SK-N-SH (cell line): ENCODE results near the gene DCP1B. TPM values are rescaled to one million over a fixed set of nuclear protein-coding genes. Genes with fewer than 3 reads are reported as not detected.

ENCODE experiments used
- CTCF ChIA-PET: fragments of 300-600, 350-600 bp; formaldehyde crosslinking; extraction: SDS; loops from one replicate; lab custom pipeline; 2021; lab: Yijun Ruan, JAX
- POLR2A ChIA-PET: fragments of 350-600 bp; sonication (Branson Sonifier 250); formaldehyde crosslinking; extraction: SDS; loops from one replicate; lab custom pipeline; 2020; ENCODE audit warnings: antibody characterized with exemption, inconsistent platforms; lab: Yijun Ruan, JAX
- DNase-seq: peaks from one replicate; pipeline ENCODE4 v3.0.0; 2012
- H2AFZ ChIP-seq: fragments of 200-600 bp; sonication (generic); 2 replicates; pipeline ENCODE4 v1.8.1; 2016; ENCODE audit warnings: antibody characterized with exemption, mild to moderate bottlenecking, low read depth
- H3F3A ChIP-seq: fragments of 200-600 bp; sonication (generic); replicated peaks from 2 replicates; pipeline ENCODE3; 2016; ENCODE audit warnings: antibody characterized with exemption, mild to moderate bottlenecking; ENCODE audit not compliant: insufficient read depth
- H3K27ac ChIP-seq, 2 experiments: fragments of 200-500 bp in 1 of 2; fragments of 200-600 bp in 1 of 2; sonication (Bioruptor generic) in 1 of 2; sonication (generic), shearing (Covaris generic) in 1 of 2; 2 replicates each; pipeline versions ENCODE4 v1.5.1 to v1.6.1; 2014 to 2016; ENCODE audit warnings: low read depth in 2 of 2, inconsistent platforms in 1 of 2, low read length in 1 of 2, mild to moderate bottlenecking in 1 of 2, mixed read lengths in 1 of 2
- H3K27me3 ChIP-seq: fragments of 200-600 bp; sonication (generic), shearing (Covaris generic); 2 replicates; pipeline ENCODE4 v1.6.1; 2016; ENCODE audit warnings: mixed run types; ENCODE audit not compliant: insufficient read depth
- H3K36me3 ChIP-seq, 2 experiments: fragments of 200-500 bp in 1 of 2; fragments of 200-600 bp in 1 of 2; sonication (Bioruptor generic) in 1 of 2; sonication (generic) in 1 of 2; replicated peaks in 1 of 2; 2 replicates each; pipeline versions ENCODE3 to v1.5.1; 2014 to 2016; ENCODE audit warnings: low read length in 1 of 2, mild to moderate bottlenecking in 1 of 2; ENCODE audit not compliant: insufficient read depth in 2 of 2, control insufficient read depth in 1 of 2
- H3K4me1 ChIP-seq, 2 experiments: fragments of 200-500 bp in 1 of 2; fragments of 200-600 bp in 1 of 2; sonication (Bioruptor generic) in 1 of 2; sonication (generic), shearing (Covaris generic) in 1 of 2; 2 replicates each; pipeline versions ENCODE4 v1.5.1 to v1.6.1; 2014 to 2016; ENCODE audit warnings: low read depth in 1 of 2, low read length in 1 of 2, mixed run types in 1 of 2; ENCODE audit not compliant: insufficient read depth in 2 of 2, control insufficient read depth in 1 of 2
- H3K4me2 ChIP-seq: fragments of 200-600 bp; sonication (generic), shearing (Covaris generic); 2 replicates; pipeline ENCODE4 v1.6.1; 2017; ENCODE audit warnings: mixed run types
- H3K4me3 ChIP-seq, 2 experiments: fragments of 200-500 bp in 1 of 2; fragments of 200-600 bp in 1 of 2; sonication (Bioruptor generic) in 1 of 2; sonication (generic), shearing (Covaris generic) in 1 of 2; 2 replicates each; pipeline versions ENCODE4 v1.5.1 to v1.8.1; 2014 to 2016; ENCODE audit warnings: low read depth in 2 of 2, inconsistent platforms in 1 of 2, low read length in 1 of 2, mild to moderate bottlenecking in 1 of 2, mixed read lengths in 1 of 2, moderate library complexity in 1 of 2
- H3K79me2 ChIP-seq: fragments of 200-600 bp; sonication (generic); 2 replicates; pipeline ENCODE4 v1.8.1; 2017; ENCODE audit warnings: mild to moderate bottlenecking; ENCODE audit not compliant: insufficient read depth
- H3K9ac ChIP-seq: fragments of 200-600 bp; sonication (generic); 2 replicates; pipeline ENCODE4 v1.6.1; 2017; ENCODE audit warnings: mixed run types
- H3K9me2 ChIP-seq: fragments of 200-600 bp; sonication (generic); 2 replicates; pipeline ENCODE4 v1.6.1; 2017; ENCODE audit warnings: mixed run types
- H3K9me3 ChIP-seq: fragments of 200-600 bp; sonication (generic); 2 replicates; pipeline ENCODE4 v1.6.1; 2017; ENCODE audit warnings: mixed run types, mild to moderate bottlenecking, moderate library complexity
- H4K20me1 ChIP-seq: fragments of 200-600 bp; sonication (generic); 2 replicates; pipeline ENCODE4 v1.6.1; 2017; ENCODE audit warnings: mild to moderate bottlenecking, mixed run types; ENCODE audit not compliant: insufficient read depth
- CHD2 ChIP-seq: fragments of 150-350 bp; IDR thresholded peaks from 2 replicates; pipeline ENCODE4 v1.6.1; 2018; ENCODE audit warnings: low read length; ENCODE audit not compliant: partially characterized antibody
- EP300 ChIP-seq, 2 experiments: IDR thresholded peaks; 2 replicates each; pipeline versions ENCODE4 v1.4.0 to v1.6.1; 2012; ENCODE audit warnings: borderline replicate concordance in 1 of 2, low read depth in 1 of 2, low read length in 1 of 2
- FOSL2 ChIP-seq: IDR thresholded peaks from 2 replicates; pipeline ENCODE4 v1.4.0; 2012; ENCODE audit warnings: low read depth, mild to moderate bottlenecking, moderate library complexity, borderline replicate concordance
- FOXM1 ChIP-seq: IDR thresholded peaks from 2 replicates; pipeline ENCODE4 v1.4.0; 2012; ENCODE audit warnings: low read depth, mild to moderate bottlenecking
- IRF3 ChIP-seq: fragments of 150-350 bp; IDR thresholded peaks from 2 replicates; pipeline ENCODE4 v1.6.1; 2016; ENCODE audit warnings: mild to moderate bottlenecking, low read depth, low read length
- NFIC ChIP-seq: IDR thresholded peaks from 2 replicates; pipeline ENCODE4 v1.4.0; 2012; ENCODE audit warnings: borderline replicate concordance
- RAD21 ChIP-seq: IDR thresholded peaks from 2 replicates; pipeline ENCODE4 v1.6.1; 2012; ENCODE audit warnings: mild to moderate bottlenecking, low read length
- RCOR1 ChIP-seq: fragments of 150-350 bp; IDR thresholded peaks from 2 replicates; pipeline ENCODE4 v1.6.1; 2017; ENCODE audit warnings: antibody characterized with exemption, low read length
- RXRA ChIP-seq: IDR thresholded peaks from 2 replicates; pipeline ENCODE4 v1.4.0; 2012; ENCODE audit warnings: low read depth, mild to moderate bottlenecking, borderline replicate concordance
- SMC3 ChIP-seq: IDR thresholded peaks from 2 replicates; pipeline ENCODE4 v1.6.1; 2012; ENCODE audit warnings: low read depth, low read length, improper control_type of control experiment
- TAF1 ChIP-seq: IDR thresholded peaks from 2 replicates; pipeline ENCODE4 v1.6.1; 2012; ENCODE audit warnings: low read depth, mild to moderate bottlenecking, low read length, moderate library complexity, borderline replicate concordance
- USF2 ChIP-seq: fragments of 150-350 bp; IDR thresholded peaks from 2 replicates; pipeline ENCODE4 v1.6.1; 2017; ENCODE audit warnings: antibody characterized with exemption, low read length, low read depth, borderline replicate concordance
- YY1 ChIP-seq: IDR thresholded peaks from 2 replicates; pipeline ENCODE4 v1.4.0; 2012; ENCODE audit warnings: low read depth, mild to moderate bottlenecking
- WGBS: methylation state at CpG from one replicate; pipeline ENCODE4 v1.1.6; 2017; ENCODE audit warnings: low lambda C conversion rate; 5-methylcytosine and 5-hydroxymethylcytosine counted together
- polyA plus RNA-seq, 3 experiments: library from polyadenylated mRNA; depleted of rRNA; stranded (reverse); fragments of >200 nt; gene quantifications; 2 replicates each; pipeline ENCODE4 v1.2.3, GENCODE V29; 2012
- TF ChIP-seq, protein P1 (sequence below): fragments of 200-600 bp; sonication (generic); IDR thresholded peaks from 2 replicates; pipeline ENCODE4 v1.6.1; 2017; ENCODE audit warnings: antibody characterized with exemption, mild to moderate bottlenecking, moderate library complexity
- TF ChIP-seq, protein P2 (sequence below): IDR thresholded peaks from 2 replicates; pipeline ENCODE4 v1.4.0; 2012; ENCODE audit warnings: low read depth

The DCP1B gene
- polyA plus RNA-seq, 1 of the 3 experiments (the other 2 are of a cell fraction) = 18.8 TPM

GRCh38 chr12:1932264-1932777 is 71.9 kb downstream of the DCP1B start (continued):
- TF ChIP-seq, protein P1, sequence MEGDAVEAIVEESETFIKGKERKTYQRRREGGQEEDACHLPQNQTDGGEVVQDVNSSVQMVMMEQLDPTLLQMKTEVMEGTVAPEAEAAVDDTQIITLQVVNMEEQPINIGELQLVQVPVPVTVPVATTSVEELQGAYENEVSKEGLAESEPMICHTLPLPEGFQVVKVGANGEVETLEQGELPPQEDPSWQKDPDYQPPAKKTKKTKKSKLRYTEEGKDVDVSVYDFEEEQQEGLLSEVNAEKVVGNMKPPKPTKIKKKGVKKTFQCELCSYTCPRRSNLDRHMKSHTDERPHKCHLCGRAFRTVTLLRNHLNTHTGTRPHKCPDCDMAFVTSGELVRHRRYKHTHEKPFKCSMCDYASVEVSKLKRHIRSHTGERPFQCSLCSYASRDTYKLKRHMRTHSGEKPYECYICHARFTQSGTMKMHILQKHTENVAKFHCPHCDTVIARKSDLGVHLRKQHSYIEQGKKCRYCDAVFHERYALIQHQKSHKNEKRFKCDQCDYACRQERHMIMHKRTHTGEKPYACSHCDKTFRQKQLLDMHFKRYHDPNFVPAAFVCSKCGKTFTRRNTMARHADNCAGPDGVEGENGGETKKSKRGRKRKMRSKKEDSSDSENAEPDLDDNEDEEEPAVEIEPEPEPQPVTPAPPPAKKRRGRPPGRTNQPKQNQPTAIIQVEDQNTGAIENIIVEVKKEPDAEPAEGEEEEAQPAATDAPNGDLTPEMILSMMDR = no peak
- TF ChIP-seq IRF3 = no peak
- TF ChIP-seq, protein P2, sequence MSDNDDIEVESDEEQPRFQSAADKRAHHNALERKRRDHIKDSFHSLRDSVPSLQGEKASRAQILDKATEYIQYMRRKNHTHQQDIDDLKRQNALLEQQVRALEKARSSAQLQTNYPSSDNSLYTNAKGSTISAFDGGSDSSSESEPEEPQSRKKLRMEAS = peak; percentile 90
- TF ChIP-seq RXRA = peak; percentile 31; the same call in 1 of the 2 replicates
- TF ChIP-seq RCOR1 = no peak; the same call in 1 of the 2 replicates
- peak; percentile 29; the same call in 1 of the 2 replicates for TF ChIP-seq RAD21
- TF ChIP-seq TAF1 = 0 out of 2 replicates have a peak, but pooled peaks have one; percentile 19
- peak; percentile 25; the same call in 1 of the 2 replicates for TF ChIP-seq SMC3
- peak; percentile 53 for TF ChIP-seq CHD2
- TF ChIP-seq NFIC = peak; percentile 79
- TF ChIP-seq USF2 = peak; percentile 25; the same call in 1 of the 2 replicates

- POLR2A ChIA-PET = no interaction called here
- Histone ChIP-seq H3K4me3 (no peak overlapping the region), H3F3A (no peaks in the 10 kb centered on the region), H3K27me3 (no peaks in the 10 kb centered on the region), H3K9ac (no peak overlapping the region), H4K20me1 (no peaks in the 10 kb centered on the region), H3K4me2 (0 out of 2 replicates have a peak overlapping the region, but pooled peaks have one; percentile 24), H2AFZ (no peak overlapping the region)
- 93% methylated on average over 9 of the region's 9 CpGs for WGBS
- peak; percentile 14 for DNase-seq
- TF ChIP-seq YY1 = no peak
- TF ChIP-seq EP300 (IDR thresholded peaks at IDR 0.05; ENCODE audit: borderline replicate concordance in 1 of 2, low read depth in 1 of 2, low read length in 1 of 2) = no peak
- no peak for TF ChIP-seq FOSL2
- no peak for TF ChIP-seq FOXM1
- TF ChIP-seq, all 33 proteins: peak for 0
- Histone ChIP-seq H3K27ac (no peak overlapping the region; a peak in 1 of 4 replicates), H3K4me1 (peaks cover 4 to 70% of the 10 kb centered on the region in 2 experiments; a peak in 2 of 4 replicates), H3K36me3 (no peaks in the 10 kb centered on the region), H3K9me3 (no peaks in the 10 kb centered on the region), H3K79me2 (no peaks in the 10 kb centered on the region), H3K9me2 (no peaks in the 10 kb centered on the region)
- CTCF ChIA-PET = interaction anchor here (1.6 kb wide), 1 partner anchor 136 kb away, joined by 4 read pairs; no protein-coding TSS in a partner anchor
Measured at GRCh38 chr12:1931642-1932041, 72.6 kb downstream of the DCP1B start.
